Ascending aorta (tissue), 1 donor: ENCODE measurements around the gene ZFYVE16. TPM values are rescaled to one million over a fixed set of nuclear protein-coding genes. Genes with fewer than 3 reads are reported as not detected.

Experiments used
- total RNA-seq: library from RNA; depleted of rRNA; stranded (reverse); fragments of >200 nt; gene quantifications from one replicate; pipeline ENCODE4 v1.1.0, GENCODE V29; 2016

ZFYVE16 gene
- total RNA-seq, 1 donor from 2014 or later = 10.0 TPM

Other genes with a start within 250 kb of the ZFYVE16 start
- gene SERINC5, start 152.0 kb upstream of the ZFYVE16 start, total RNA-seq = 3.4 TPM
- not detected for gene SPZ1, start 88.1 kb upstream of the ZFYVE16 start, total RNA-seq
- gene FAM151B, start 80.0 kb downstream of the ZFYVE16 start, total RNA-seq = not detected
- not detected for gene ANKRD34B, start 162.2 kb downstream of the ZFYVE16 start, total RNA-seq
- gene MSH3, start 246.6 kb downstream of the ZFYVE16 start, total RNA-seq = 8.7 TPM
- gene DHFR, start 246.9 kb downstream of the ZFYVE16 start, total RNA-seq = 0.53 TPM